SK-N-DZ (cell line): Measurements from ENCODE around the gene SLC23A1.
"Not testable (repeated sequence)": the region's sequence is repeated elsewhere in the genome, so short reads cannot be mapped to it uniquely, and the experiment has no call there.

Source experiments
- DNase-seq: peaks from one replicate; pipeline ENCODE4 v3.0.0-alpha.2; 2015; ENCODE audit warnings: low spot score

Gene SLC23A1

GRCh38 chr5:139371482-139372435, 11.3 kb downstream of the SLC23A1 start:
- no peak for DNase-seq

- no peak for DNase-seq
Measured at GRCh38 chr5:139369181-139369580, 13.9 kb downstream of the SLC23A1 start.

- DNase-seq = no peak
Measured at GRCh38 chr5:139368613-139369012, 14.5 kb downstream of the SLC23A1 start.

- no peak for DNase-seq
Measured at GRCh38 chr5:139364466-139364865, 18.6 kb downstream of the SLC23A1 start.

- no peak for DNase-seq
Measured at GRCh38 chr5:139363937-139364336, 19.2 kb downstream of the SLC23A1 start.

GRCh38 chr5:139361835-139362429, 21.2 kb downstream of the SLC23A1 start:
- no peak for DNase-seq

- DNase-seq = no peak
Measured at GRCh38 chr5:139360384-139360783, 22.7 kb downstream of the SLC23A1 start.

GRCh38 chr5:139358064-139358463, 25.0 kb downstream of the SLC23A1 start:
- DNase-seq = no peak

- not testable (repeated sequence) for DNase-seq
Measured at GRCh38 chr5:139355900-139356299, 27.2 kb downstream of the SLC23A1 start.

GRCh38 chr5:139354186-139354585, 28.9 kb downstream of the SLC23A1 start:
- no peak for DNase-seq

- DNase-seq = not testable (repeated sequence)
Measured at GRCh38 chr5:139347863-139348262, 35.2 kb downstream of the SLC23A1 start.

GRCh38 chr5:139345442-139345841, 37.7 kb downstream of the SLC23A1 start:
- DNase-seq = not testable (repeated sequence)

- no peak for DNase-seq
Measured at GRCh38 chr5:139344177-139344576, 38.9 kb downstream of the SLC23A1 start.

- DNase-seq = no peak
Measured at GRCh38 chr5:139343476-139343875, 39.6 kb downstream of the SLC23A1 start.

- DNase-seq = no peak
Measured at GRCh38 chr5:139342423-139342723, 40.7 kb downstream of the SLC23A1 start.

GRCh38 chr5:139341689-139342422, 41.2 kb downstream of the SLC23A1 start, which contains the start of gene PAIP2:
Gene PAIP2 (plus strand): TSS chr5:139341854. CDS start chr5:139363785, 21,931 bp downstream.
- peak; percentile 98 for DNase-seq

GRCh38 chr5:139341187-139341688, 41.9 kb downstream of the SLC23A1 start:
- DNase-seq = no peak

- no peak for DNase-seq
Measured at GRCh38 chr5:139340051-139340450, 43.0 kb downstream of the SLC23A1 start.

- DNase-seq = no peak
Measured at GRCh38 chr5:139335811-139336210, 47.3 kb downstream of the SLC23A1 start.
